ENCODE data around the gene FBXL19.
A peak's percentile ranks its signal among the peaks of the same experiment; 100 is the strongest.

FBXL19 gene

DNA sequence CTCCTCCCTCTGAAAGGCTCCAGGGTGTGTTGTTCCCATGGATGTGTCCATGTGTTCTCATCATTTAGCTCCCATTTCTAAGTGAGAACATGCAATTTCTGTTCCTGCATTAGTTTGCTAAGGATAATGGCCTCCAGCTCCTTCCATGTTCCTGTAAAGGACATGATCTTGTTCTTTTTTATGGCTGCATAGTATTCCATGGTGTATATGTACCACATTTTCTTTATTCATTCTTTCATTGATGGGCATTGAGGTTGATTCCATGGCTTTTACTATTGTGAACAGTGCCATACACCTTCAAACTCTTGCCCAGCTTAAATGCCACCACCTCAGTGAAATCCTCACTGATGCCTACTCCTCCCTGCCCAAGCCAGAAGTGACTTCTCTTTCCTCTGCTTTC, 21.0 kb downstream of the FBXL19 start:
- DNase-seq (ENCODE audit: low read depth in 2 of 2): no peak

DNA sequence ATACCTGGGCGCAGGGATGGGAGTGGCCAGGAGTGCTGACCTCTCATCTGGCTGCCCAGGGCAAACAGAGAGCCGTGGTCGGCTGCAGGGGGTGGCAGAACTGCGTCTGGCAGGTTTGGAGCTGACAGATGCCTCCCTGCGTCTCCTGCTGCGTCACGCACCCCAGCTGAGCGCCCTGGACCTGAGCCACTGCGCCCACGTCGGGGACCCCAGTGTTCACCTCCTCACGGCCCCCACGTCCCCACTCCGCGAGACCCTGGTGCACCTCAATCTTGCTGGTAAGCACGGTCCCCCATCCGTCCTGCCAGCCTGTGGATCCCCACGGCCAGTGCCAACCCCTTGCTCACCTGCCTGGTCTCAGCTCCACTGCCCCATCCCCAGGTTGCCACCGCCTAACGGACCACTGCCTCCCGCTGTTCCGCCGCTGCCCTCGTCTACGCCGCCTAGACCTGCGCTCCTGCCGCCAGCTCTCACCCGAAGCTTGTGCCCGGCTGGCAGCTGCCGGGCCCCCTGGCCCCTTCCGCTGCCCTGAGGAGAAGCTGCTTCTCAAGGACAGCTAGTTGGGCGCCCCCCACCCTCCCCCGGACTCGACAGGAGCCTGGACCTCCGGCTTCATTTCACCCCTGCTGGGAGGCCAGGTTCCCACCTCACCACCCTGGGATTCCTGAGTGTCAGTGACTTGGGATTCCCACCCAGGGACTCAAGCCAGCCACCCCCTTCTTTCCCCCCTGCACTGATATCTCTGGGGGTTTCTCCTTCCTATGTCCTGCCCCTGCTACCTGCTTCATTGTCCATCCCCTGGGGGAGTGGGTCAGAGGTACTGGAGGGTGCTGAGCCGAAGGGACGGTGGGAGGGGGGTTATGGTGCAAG, 23.5 kb downstream of the FBXL19 start:
- no peak for DNase-seq (ENCODE audit: low read depth in 2 of 2)

DNA sequence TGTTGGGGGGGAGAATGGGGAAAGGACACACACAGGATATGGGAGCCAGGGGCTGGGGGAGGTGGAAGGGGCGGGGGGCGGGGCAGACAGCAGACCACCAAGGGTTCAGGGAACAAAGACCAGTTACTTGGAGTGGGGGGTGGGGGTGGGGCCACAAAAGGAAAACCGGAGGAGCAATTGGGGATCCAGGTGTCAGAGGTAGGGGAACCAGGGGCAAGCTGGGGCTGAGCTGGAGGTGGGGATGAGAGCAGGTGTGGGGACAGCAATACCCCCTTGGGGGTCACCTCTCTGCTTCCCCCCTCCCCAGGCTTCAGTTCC, 24.1 kb downstream of the FBXL19 start:
- DNase-seq (ENCODE audit: low read depth in 2 of 2): no peak

DNA sequence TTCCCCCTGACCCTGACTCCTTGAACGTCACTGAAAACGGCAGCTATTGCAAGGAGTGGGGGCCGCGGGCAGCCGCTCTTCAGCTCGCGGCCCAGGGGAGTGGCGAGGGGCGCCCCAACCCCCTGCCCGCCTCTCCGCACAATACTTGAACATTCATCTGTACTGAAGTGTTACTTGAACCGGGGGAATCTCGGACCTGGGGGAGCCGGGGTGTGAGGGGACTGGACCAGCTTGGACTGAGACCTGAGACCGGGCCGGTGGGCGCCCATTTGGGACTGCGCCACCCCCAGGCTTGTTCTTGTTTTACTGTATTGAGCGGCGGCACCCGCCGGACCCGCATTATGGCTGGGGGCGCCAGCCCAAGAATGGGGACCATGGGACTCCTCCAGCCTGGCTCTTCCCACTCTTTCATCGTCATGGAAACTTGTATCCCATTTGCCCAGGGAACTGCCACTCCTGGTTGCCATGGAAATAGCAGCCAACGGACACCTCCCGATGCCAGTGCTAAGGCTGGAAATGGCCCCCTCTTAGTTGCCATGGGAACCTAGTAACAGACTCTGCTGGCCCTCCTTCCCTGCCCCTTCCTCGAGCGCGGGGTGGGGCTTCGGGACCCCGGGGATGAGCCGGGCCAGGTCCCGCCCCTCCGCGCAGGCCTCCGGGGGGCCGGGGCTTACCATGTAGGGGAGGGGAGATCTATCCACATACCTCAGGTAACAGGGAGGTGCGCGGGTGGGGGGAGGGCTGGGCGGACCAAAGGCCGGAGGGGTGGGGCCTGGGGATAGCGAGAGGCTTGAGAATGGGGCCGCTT, 24.7 kb downstream of the FBXL19 start:
- no peak for DNase-seq (ENCODE audit: low read depth in 2 of 2)

DNA sequence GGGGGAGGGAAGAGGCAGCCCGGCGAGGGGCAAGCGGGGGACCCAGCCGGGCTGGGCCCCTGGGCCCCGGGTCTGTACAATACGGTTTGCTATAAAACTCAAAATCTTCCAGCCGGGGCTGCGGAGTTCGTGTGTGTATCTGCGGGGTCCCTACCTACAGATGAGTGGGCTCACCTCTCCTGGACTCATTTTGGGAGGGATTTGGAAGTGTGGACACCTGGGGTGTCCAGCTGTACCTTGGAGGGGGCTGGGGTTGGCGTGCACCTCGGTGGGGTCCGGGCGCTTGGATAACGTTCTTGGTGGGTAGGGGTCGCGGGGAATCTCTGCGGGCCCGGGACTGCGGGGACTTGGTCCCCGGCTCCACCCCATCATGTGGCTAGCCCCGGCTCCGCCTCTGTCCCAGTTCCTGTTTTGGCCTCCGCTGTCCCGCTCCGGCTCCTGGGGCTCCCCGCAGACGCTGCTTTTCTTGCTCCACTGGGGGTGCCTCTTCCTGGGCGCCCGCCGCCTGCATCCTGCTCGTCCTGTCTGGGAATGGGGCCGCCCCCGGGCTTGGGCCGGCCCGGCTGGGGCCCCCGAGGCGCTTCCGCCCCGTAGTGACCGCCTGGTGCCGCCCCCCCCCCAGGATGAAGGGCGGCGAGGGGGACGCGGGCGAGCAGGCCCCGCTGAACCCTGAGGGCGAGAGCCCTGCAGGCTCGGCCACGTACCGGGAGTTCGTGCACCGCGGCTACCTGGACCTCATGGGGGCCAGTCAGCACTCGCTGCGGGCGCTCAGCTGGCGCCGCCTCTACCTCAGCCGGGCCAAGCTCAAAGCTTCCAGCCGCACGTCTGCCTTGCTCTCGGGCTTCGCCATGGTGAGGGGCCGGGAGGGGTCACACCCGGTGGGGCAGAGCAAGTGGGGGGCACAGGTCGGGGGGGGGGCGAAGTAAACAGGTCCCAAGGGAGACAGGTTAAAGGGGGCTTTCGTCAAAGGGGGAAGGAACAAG, 25.6 kb downstream of the FBXL19 start, which contains the start of gene ORAI3:
ORAI3 (plus strand) TSS at position 402 of the 983 bp plus-strand sequence; CDS start at position 624, 222 bp downstream.
- no peak for DNase-seq (ENCODE audit: low read depth in 2 of 2)

DNA sequence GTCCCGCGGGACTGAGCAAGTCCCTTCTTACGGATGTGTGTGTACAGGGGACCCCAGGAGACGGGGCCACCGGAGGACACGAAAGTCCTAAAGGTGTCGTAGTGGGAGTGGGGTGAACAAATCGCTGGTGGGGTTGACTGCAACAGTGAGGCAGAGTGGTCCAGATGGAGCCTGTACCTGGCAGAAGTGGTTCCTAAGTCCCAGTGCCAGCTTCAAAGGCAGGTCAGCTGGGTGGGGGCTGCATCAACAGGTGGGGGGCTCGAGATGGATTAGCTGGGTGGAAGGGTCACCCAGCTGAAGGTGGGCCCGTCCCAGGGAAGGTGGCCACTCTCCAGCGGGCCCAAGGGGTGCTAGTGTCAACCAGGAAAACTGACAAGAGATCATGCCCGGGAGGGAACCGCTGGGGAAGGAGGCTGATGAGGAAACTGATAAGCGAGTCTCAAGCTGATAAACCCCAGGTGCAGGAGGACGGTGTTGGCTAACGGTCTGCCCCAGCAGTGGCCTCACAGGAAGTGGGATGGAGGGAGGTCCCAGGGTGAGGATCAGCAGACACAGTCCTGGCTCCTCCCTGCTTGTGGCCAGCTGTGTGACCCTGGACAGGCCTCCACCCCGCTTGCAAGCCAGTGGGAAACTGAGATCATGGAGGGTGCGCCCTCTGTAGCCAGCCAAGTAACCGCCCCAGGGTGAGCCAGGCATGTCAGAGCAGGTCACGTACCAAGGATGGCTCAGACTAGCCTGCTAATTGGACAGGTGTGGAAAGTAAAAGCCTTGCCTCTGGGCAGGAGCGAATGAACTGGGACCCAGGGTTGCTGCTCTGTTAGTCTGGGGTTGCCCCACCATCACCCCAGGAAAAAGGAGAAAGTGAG, 26.5 kb downstream of the FBXL19 start:
- DNase-seq (ENCODE audit: low read depth in 2 of 2): no peak

DNA sequence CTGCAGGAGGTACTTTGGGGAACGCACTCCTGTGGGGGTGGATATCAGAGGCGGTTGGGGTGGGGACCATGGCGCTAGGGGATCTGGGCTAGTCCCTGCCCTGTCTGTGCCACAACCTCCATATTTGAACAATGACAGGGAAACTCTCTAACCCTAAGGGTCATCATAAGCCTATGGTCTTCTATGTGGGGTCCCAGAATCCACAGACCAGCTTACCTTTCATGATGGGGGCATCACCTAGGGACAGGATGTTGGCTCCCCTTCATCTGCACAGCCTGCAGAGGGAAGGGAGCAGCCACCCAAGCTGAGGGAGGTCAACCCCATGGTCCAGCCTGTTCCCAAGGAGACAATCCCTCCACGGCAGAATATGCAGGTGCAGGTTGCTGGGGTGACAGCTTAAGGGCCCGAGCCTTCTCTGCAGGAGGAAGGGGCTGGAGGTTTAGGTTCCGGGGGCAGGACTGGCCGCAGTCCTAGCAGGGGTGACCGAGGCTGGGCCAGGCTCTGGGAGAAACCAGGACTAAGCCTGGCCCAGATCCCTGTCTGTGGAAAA, 27.2 kb downstream of the FBXL19 start:
- no peak for DNase-seq (ENCODE audit: low read depth in 2 of 2)

DNA sequence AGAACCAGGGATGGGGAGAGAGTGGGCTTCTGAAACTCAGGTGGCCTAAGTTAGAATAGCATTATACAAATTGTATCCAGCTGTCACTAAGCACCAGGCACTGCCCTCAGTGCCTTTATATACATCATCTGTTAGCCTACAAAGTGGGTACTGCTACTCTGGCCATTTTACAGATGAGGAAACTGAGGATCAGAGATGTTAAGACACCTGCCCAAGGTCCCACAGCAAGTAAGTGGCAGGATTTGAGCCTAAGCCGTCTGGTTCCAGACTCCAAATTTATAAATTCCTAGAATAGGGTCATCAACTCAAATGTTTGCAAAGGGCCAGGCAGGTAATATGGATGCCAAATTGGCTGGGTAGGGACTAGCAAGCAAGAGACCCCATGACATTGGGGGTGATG, 27.8 kb downstream of the FBXL19 start:
- no peak for DNase-seq (ENCODE audit: low read depth in 2 of 2)

DNA sequence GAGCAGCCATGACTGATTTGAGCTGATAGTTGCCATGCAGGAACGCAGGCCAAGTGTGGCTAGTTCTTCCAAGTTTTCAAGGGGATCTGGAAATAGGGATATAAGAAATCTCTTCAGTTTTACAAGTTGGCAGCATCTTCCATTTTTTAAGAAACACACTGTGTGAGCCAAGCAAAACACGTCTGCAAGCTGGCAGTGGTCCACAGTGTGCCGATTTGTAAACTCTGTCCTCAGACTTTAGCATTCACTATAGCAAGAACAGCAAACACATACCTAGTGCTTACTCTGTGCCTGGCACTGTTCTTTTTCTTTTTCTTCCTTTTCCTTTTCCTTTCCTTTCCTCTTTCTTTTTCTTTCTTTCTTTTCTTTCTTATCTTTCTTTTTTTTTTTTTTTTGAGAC, 28.4 kb downstream of the FBXL19 start:
- no peak for DNase-seq (ENCODE audit: low read depth in 2 of 2)

DNA sequence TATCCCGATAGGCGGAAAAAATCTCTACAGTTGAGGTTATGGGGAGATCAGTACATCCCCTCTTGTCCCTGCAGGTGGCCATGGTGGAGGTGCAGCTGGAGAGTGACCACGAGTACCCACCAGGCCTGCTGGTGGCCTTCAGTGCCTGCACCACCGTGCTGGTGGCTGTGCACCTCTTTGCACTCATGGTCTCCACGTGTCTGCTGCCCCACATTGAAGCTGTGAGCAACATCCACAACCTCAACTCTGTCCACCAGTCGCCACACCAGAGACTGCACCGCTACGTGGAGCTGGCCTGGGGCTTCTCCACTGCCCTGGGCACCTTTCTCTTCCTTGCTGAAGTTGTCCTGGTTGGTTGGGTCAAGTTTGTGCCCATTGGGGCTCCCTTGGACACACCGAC, 29.7 kb downstream of the FBXL19 start:
- DNase-seq (ENCODE audit: low read depth in 2 of 2): no peak

DNA sequence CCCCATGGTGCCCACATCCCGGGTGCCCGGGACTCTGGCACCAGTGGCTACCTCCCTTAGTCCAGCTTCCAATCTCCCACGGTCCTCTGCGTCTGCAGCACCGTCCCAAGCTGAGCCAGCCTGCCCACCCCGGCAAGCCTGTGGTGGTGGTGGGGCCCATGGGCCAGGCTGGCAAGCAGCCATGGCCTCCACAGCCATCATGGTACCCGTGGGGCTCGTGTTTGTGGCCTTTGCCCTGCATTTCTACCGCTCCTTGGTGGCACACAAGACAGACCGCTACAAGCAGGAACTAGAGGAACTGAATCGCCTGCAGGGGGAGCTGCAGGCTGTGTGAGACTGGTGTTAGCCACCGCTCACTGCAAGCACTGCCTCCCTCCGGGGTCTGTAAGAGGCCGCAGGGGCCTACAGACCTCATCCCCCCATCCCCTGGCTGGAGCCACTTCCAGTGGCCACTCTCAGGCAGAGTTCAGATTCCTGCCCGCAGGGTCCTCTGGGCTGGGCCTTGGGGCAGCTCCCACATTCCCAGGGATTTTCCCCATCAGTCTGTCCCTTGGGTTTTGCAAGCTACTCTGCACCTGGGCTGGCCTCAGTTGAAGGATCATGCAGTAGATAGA, 30.2 kb downstream of the FBXL19 start:
- DNase-seq (ENCODE audit: low read depth in 2 of 2): peak; percentile 45 to 52

DNA sequence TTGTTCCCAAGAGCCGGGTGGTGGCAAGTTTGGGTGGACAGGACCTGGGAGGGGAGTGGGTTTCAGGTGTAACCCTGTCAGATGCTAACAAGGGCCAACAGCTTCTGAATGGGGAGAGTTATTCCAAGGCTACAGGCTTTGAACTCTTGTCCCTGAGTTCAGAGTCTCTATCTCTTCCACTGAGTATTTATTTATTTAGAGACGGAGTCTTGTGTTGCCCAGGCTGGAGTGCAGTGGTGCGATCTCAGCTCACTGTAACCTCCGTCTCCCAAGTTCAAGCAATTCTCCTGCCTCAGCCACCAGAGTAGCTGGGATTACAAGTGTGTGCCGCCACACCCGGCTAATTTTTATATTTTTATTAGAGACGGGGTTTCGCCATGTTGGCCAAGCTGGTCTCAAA, 31.6 kb downstream of the FBXL19 start:
- no peak for DNase-seq (ENCODE audit: low read depth in 2 of 2)

DNA sequence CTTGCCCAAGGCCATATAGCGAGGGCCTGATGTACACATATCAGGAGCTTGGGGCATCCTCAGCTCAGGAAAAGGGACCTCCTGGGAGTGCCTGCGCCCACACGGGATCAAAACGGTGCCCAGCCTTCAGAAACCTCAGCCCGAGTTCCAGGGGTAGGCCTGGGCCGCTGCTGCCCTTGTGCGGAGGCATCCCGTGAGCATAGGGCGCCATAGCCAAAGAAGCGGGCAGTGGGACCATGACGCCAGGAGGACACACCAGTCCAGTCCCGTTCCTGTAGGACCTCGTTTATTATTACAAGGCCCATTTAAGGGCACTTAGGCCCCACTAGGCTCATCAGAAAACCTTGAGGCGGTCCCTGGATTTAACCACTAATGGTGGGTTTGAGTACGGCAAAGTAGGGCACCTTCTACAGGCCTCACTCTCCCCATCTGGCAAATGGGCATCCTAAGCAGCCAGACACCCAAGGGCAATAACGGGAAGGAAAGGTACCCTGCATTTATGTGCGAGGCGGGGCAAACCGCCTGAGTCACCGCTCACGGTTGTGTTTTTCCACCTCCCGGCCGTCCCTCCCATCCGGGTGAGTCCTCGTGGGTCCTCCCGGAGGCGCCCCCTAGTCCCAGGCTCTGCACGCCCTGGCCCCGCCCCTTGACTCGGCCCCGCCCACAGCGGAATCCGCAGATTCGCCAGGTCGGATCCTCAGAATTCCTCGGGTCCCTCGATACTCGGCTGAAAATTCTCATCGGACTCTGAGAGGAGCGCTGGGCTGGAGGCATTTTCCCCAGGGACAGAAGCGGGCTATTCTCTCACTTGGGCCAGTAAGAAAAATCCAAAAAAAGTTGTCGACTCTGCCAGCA, 33.5 kb downstream of the FBXL19 start:
- peak; percentile 84 to 92 for DNase-seq (ENCODE audit: low read depth in 2 of 2)

DNA sequence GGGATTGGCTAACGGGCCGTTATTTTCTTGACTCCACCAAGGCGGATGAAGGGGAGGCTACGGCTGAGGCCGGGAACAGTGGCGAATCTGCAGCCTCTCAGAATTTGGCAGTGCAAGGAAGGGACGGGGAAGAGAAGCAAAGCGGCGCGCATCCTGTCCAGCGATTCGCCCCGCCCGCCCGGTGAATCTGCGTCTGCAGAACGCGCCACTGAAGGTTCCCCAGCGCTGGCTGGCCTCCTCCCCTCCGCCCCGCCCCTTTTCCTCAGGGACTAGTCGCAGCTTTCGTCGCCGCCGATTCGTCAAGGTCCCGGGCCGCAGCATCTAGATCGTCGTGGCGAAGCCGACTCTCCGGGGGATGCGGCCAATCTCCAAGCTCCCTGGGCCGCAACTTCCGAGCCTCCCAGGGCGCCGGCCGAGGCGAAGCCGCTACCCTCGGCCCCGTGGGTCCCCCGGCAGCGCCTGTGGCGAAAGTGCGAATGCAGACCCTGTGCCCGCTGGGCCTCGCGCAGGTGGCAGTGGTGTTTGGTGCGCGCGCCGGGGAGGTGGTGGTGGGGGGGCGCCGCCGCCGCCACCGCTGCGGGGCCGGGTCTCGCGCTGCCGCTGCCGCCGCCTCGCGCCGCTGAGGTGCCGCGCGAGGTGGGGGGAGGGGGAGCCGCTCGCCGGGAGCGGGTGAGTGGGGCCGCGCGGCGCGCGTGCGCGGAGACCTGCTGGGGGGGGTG, 34.2 kb downstream of the FBXL19 start, which contains the start of gene SETD1A:
SETD1A (plus strand) TSS at position 299 of the 719 bp plus-strand sequence. CDS start 978 bp downstream, outside the sequence.
- DNase-seq (ENCODE audit: low read depth in 2 of 2): peak; percentile 96

DNA sequence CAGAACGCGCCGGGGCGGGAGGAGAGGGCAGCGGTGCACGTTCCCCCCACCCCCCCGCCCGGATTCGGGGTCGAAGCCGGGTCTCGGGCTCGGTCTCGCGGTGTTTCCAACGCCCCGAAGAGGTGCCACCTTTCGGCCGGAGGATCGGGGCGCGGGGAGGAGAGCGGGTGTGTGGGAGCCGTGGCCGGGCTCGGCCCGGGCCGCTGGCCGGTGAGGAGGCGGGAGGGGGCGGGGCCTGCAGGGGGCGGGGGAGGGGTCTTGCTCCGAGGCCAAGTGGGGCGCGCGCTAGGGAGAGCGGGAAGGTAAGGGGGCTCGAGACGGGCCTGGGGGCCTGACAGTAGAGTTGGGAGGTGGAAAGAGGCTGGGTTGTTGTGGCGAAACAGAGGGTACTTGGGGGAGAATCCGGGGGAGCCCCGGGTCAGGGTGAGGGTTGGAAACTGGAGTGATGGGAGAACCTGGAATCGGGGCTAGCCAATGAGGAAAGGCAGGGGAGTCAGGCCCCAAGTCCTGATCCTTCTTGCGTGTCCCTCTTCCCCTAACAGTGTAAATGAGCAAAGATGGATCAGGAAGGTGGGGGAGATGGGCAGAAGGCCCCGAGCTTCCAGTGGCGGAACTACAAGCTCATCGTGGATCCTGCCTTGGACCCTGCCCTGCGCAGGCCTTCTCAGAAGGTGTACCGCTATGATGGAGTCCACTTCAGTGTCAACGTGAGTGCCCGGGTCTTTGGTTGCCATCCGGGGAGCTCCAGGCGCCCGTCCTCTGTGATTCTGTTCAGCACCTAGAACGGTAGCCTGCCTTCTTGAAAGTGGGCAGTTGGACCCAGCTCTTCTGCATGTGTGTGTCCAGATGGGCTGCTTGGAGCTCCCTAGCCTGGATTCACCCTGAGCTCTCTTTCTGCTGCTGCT, 35.1 kb downstream of the FBXL19 start:
- no peak for DNase-seq (ENCODE audit: low read depth in 2 of 2)

DNA sequence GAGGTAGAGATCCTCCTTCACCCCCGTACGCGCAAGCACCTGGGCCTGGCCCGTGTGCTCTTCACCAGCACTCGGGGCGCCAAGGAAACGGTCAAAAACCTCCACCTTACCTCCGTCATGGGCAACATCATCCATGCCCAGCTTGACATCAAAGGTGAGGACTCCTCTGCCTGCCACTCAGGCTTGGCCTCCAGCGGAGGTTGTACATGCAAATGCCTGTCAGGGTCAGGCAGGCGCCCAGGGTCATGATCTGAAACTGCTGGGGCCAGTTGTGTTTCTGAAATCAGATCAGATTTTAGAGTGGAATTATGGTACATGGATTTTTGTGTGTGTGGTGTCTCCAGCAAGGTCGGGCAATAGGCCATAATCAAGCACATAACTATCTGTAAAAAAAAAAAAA, 38.0 kb downstream of the FBXL19 start:
- DNase-seq (ENCODE audit: low read depth in 2 of 2): no peak

DNA sequence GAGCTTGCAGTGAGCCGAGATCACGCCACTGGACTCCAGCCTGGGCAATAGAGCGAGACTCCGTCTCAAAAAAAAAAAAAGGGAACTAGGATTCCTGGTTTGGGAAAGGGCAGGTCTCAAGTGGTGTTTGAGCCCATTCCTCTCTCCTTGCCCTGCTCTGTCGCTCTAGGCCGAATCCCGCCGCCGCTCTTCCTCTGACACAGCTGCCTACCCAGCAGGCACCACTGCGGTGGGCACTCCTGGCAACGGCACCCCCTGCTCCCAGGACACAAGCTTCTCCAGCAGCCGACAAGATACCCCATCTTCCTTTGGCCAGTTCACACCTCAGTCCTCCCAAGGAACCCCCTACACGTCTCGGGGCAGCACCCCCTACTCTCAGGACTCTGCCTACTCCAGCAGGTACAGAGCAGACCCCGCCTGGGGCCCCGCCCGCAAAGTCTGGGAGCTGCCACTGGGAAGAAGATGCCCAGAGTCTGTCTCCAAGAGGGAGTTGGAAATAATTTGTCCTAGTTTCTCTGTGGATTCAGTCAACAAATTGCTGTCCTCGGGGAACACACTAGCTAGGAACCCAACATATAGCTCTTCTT, 40.6 kb downstream of the FBXL19 start:
- no peak for DNase-seq (ENCODE audit: low read depth in 2 of 2)
